ENCODE measurements around the gene ANGEL2. TPM values are rescaled to one million over a fixed set of nuclear protein-coding genes. Genes with fewer than 3 reads are reported as not detected.

ANGEL2 gene
- total RNA-seq, 4 donors from 2014 or later: 24.4 to 46.1 (median 34.8) TPM

GRCh38 chr1:212942679-212943392, 72.8 kb downstream of the ANGEL2 start:
- Histone ChIP-seq H3K9me3 (peaks cover 0 to 13% (median 4%) of the 10 kb centered on the region in 4 donors), H3K36me3 (no peaks in the 10 kb centered on the region), H3K4me3 (no peak overlapping the region), H3K27ac (replicated peaks in 1 of 4) (no peak overlapping the region), H3K4me1 (peaks cover 0 to 12% (median 8%) of the 10 kb centered on the region in 4 donors), H3K27me3 (no peaks in the 10 kb centered on the region)
- no peak for DNase-seq (ENCODE audit: extremely low spot score)
- WGBS: 79% methylated on average over 6 of the region's 6 CpGs
- no peak for TF ChIP-seq POLR2AphosphoS5 (IDR thresholded peaks at IDR 0.05)
- no peak for TF ChIP-seq POLR2A (IDR thresholded peaks at IDR 0.05; ENCODE audit: low read depth)
- TF ChIP-seq, protein P1, sequence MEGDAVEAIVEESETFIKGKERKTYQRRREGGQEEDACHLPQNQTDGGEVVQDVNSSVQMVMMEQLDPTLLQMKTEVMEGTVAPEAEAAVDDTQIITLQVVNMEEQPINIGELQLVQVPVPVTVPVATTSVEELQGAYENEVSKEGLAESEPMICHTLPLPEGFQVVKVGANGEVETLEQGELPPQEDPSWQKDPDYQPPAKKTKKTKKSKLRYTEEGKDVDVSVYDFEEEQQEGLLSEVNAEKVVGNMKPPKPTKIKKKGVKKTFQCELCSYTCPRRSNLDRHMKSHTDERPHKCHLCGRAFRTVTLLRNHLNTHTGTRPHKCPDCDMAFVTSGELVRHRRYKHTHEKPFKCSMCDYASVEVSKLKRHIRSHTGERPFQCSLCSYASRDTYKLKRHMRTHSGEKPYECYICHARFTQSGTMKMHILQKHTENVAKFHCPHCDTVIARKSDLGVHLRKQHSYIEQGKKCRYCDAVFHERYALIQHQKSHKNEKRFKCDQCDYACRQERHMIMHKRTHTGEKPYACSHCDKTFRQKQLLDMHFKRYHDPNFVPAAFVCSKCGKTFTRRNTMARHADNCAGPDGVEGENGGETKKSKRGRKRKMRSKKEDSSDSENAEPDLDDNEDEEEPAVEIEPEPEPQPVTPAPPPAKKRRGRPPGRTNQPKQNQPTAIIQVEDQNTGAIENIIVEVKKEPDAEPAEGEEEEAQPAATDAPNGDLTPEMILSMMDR (IDR thresholded peaks at IDR 0.05): no peak
- no peak for TF ChIP-seq EP300 (IDR thresholded peaks at IDR 0.05)
- intact Hi-C loops (cut with DNase I): no loop called here

Other genes with a start within 250 kb of the ANGEL2 start
- 10 to 100 TPM; 20.0 to 42.0 (median 30.8) TPM for gene NSL1, start 224.1 kb downstream of the ANGEL2 start, total RNA-seq
- gene TATDN3, start 224.0 kb downstream of the ANGEL2 start, total RNA-seq: 10 to 100 TPM in 3 of 4 donors, 1 to 10 TPM in 1; 9.9 to 14.1 (median 12.6) TPM
- not detected for gene SPATA45, start 168.2 kb downstream of the ANGEL2 start, total RNA-seq
- gene FLVCR1, start 157.6 kb downstream of the ANGEL2 start, total RNA-seq: 1 to 10 TPM; 3.1 to 4.3 (median 3.7) TPM
- 1 to 10 TPM; 1.9 to 8.3 (median 2.6) TPM for gene VASH2, start 65.3 kb downstream of the ANGEL2 start, total RNA-seq
- 10 to 100 TPM; 21.0 to 26.8 (median 23.8) TPM for gene RPS6KC1, start 35.4 kb upstream of the ANGEL2 start, total RNA-seq